GM21423 (cell line): Measurements from ENCODE around the gene SLX1B.
"Not testable (repeated sequence)": the region's sequence is repeated elsewhere in the genome, so short reads cannot be mapped to it uniquely, and the experiment has no call there.

ENCODE experiments used
- ATAC-seq: cut with Tn5 transposase; IDR thresholded peaks from one replicate; pipeline ENCODE4 v1.9.1; 2021; ENCODE audit warnings: mild to moderate bottlenecking, moderate library complexity; ENCODE audit not compliant: unreplicated experiment

SLX1B gene

GRCh38 chr16:29454269-29454668 is at the start of gene SLX1B, which contains the start of gene BOLA2:
Gene SLX1B (plus strand): TSS chr16:29454533.
Gene BOLA2 (minus strand): TSS chr16:29454351. CDS start chr16:29454253, 98 bp downstream.
- peak; percentile 86 for ATAC-seq

- not testable (repeated sequence) for ATAC-seq
These were observed 49.1 kb upstream of the SLX1B start for GRCh38 chr16:29405249-29405648.

GRCh38 chr16:29423587-29423986 is 30.7 kb upstream of the SLX1B start:
- not testable (repeated sequence) for ATAC-seq

- ATAC-seq: not testable (repeated sequence)
These were observed 28.9 kb upstream of the SLX1B start for GRCh38 chr16:29425390-29425789.

GRCh38 chr16:29453754-29454153 is 579 bp upstream of the SLX1B start:
- peak; percentile 3 for ATAC-seq

GRCh38 chr16:29454828-29455227 is 495 bp downstream of the SLX1B start:
- peak; percentile 50 for ATAC-seq

GRCh38 chr16:29457660-29458059 is 3.3 kb downstream of the SLX1B start:
- ATAC-seq: not testable (repeated sequence)

- ATAC-seq: not testable (repeated sequence)
These were observed 5.6 kb downstream of the SLX1B start, which contains the start of gene SULT1A4 for GRCh38 chr16:29459706-29460646. Gene SULT1A4 (plus strand): TSS chr16:29459913. CDS start chr16:29461386, 1,473 bp downstream.

- not testable (repeated sequence) for ATAC-seq
These were observed 6.3 kb downstream of the SLX1B start for GRCh38 chr16:29460647-29461030.

- ATAC-seq: not testable (repeated sequence)
These were observed 11.9 kb downstream of the SLX1B start for GRCh38 chr16:29465985-29466824.

GRCh38 chr16:29466904-29467303 is 12.6 kb downstream of the SLX1B start:
- ATAC-seq: not testable (repeated sequence)

GRCh38 chr16:29467654-29468366 is 13.5 kb downstream of the SLX1B start:
- ATAC-seq: not testable (repeated sequence)

GRCh38 chr16:29469660-29470059 is 15.3 kb downstream of the SLX1B start:
- ATAC-seq: not testable (repeated sequence)

- not testable (repeated sequence) for ATAC-seq
These were observed 17.7 kb downstream of the SLX1B start for GRCh38 chr16:29472065-29472464.

- ATAC-seq: not testable (repeated sequence)
These were observed 27.9 kb downstream of the SLX1B start for GRCh38 chr16:29482276-29482675.

GRCh38 chr16:29506308-29506707 is 52.0 kb downstream of the SLX1B start, which contains the start of gene NPIPB12:
Gene NPIPB12 (minus strand): TSS chr16:29506408.
- ATAC-seq: not testable (repeated sequence)
